ENCODE results near the gene DIPK1A.

DNA sequence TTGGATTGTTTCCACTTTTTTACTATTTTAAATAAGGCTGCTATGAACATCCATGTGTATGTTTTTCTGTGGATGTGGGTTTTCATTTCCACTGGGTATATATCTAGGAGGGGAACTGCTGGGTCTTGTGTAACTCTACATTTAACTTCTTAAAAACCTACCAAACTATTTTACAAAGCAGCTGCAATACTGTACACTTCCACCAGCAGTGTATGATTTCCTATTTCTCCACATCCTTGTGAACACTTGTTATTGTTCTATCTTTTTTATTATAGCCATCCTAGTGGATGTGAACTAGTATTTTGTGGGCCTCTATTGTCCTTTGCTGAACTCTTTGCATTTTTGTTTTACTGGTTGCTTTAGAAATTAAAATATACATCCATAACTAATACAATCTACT, 33.4 kb downstream of the DIPK1A start:
- no peak for TF ChIP-seq CTCF (IDR thresholded peaks at IDR 0.05; ENCODE audit: poor library complexity, severe bottlenecking)
- no peak for TF ChIP-seq SMC3 (conservative IDR thresholded peaks at IDR 0.05; ENCODE audit: poor library complexity)

All from neural cell (in vitro differentiated cells).